ENCODE data around the gene LSS. TPM values are rescaled to one million over a fixed set of nuclear protein-coding genes. Genes with fewer than 3 reads are reported as not detected.
"Not testable (repeated sequence)": the region's sequence is repeated elsewhere in the genome, so short reads cannot be mapped to it uniquely, and the experiment has no call there.

The LSS gene
- polyA plus RNA-seq, 3 donors: 22.8 to 33.3 (median 29.7) TPM

DNA sequence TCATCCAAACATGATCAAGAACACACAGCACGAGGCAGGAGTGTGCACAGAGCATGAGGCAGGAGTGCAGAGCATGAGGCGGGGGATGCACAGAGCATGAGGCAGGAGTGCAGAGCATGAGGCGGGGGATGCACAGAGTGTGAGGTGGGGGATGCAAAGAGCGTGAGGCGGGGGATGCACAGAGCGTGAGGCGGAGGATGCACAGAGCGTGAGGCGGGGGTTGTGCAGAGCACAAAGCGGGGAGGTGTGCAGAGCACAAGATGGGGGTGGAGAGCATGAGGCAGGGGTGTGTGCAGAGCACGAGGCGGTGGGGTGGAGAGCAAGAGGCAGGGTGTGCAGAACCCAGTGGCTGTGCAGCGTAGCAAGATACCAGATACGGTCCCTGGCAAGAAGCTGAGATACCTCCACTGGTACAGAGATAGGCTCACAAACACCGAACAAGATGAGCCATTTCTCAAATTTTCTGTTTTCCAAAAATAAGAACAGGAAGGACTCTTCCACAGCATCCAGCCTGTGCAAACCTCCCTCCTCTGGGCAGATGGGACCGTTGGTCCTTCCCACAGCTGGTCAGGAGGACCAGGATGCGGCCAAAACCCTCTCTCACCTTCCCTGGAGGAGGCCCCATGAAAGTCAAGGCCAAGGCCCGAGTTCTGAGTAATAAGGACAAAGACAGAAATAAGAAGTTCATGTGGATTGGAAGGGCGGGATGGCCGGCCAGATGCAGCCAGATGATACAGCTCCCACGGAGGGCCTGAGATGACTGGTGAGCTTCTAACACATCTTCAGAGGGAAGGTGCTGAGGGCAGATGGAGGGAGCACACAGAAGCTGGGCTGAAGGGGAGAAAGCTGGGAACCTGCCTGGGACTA lies 56.3 kb downstream of the LSS start:
- DNase-seq (ENCODE audit: low read depth in 3 of 3, low spot score in 2 of 3): no peak

DNA sequence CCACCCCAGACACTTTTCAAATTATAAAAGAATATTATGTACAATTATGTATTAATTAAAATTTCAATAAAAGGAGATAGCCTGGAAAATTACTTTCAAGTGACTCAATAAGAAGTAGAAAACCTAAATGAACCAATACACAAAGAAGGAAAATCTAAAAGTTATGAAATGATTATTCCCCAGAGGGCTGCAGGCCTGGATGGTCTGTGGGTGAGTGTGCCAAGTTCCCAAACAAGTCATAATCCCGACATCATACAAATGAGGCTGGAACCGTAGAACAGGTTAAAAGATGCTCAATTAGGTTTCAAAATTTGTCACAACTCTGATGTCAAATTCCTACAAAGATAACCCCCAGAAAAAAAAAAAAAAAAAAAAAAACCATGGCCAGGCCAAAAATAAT lies 57.0 kb downstream of the LSS start:
- DNase-seq (ENCODE audit: low read depth in 3 of 3, low spot score in 2 of 3): no peak

DNA sequence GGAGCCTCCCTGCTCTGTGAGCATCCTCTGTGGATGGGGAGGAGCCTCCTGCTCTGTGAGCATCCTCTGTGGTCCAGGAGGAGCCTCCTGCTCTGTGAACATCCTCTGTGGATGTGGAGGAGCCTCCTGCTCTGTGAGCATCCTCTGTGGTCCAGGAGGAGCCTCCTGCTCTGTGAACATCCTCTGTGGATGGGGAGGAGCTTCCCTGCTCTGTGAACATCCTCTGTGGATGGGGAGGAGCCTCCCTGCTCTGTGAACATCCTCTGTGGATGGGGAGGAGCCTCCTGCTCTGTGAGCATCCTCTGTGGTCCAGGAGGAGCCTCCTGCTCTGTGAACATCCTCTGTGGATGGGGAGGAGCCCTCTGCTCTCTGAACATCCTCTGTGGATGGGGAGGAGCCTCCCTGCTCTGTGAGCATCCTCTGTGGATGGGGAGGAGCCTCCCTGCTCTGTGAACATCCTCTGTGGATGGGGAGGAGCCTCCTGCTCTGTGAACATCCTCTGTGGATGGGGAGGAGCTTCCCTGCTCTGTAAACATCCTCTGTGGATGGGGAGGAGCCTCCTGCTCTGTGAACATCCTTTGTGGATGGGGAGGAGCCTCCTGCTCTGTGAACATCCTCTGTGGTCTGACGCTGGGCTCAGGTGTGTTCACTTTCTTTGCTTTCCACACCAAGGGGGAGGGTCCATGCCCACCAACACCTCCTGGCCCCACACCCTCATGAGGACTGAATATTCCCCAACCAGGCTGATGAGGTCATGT lies 58.0 kb downstream of the LSS start:
- DNase-seq (ENCODE audit: low read depth in 3 of 3, low spot score in 2 of 3): not testable (repeated sequence)

DNA sequence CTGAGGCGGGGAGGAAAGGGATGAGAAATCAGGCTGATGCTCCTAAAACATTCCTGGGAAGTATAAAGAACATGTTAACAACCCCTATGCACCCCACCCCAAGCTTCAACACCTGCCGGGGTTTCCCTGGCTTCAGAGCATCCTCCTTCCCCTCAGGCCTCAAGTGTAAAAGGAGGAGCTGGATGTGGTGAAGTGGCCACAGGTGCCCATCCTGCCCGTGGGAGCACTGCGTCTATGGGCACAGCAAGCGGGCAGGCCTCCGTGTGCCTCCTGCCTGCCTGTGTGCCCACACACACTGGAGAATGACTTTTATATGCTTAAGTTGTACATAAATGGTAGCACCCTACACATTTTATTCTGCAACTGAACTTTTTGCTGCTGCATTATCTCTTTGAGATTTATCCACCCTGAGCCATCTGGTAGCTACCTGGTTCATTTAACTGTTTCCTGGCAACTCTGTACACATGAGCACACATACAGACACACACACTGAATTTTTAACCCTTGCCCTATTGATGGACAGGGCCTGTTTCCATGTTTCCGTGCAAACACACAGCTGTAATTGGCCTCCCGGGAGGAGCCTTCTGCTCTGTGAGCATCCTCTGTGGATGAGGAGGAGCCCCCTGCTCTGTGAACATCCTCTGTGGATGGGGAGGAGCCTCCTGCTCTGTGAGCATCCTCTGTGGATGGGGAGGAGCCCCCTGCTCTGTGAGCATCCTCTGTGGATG lies 59.8 kb downstream of the LSS start:
- no peak for DNase-seq (ENCODE audit: low read depth in 3 of 3, low spot score in 2 of 3)

DNA sequence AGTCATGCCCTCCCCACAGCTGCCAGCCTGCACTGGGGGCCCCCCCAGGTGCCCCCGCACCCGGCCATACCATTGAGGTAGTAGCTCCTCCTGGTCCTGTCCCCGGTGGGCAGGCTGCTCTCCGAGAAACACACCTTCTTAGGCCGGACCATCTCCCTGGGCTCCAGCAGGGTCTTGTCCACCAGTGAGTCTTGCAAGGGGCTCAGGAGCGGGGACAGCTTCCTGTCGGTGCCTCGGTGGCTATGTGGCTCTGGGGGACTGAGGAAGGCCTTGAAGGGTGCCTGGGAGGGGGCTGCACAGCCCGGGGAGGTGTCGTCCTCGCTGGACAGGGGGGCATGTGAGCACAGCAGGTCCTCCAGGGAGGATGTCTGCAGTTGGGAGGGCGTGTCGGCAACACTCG lies 60.3 kb downstream of the LSS start:
- no peak for DNase-seq (ENCODE audit: low read depth in 3 of 3, low spot score in 2 of 3)

DNA sequence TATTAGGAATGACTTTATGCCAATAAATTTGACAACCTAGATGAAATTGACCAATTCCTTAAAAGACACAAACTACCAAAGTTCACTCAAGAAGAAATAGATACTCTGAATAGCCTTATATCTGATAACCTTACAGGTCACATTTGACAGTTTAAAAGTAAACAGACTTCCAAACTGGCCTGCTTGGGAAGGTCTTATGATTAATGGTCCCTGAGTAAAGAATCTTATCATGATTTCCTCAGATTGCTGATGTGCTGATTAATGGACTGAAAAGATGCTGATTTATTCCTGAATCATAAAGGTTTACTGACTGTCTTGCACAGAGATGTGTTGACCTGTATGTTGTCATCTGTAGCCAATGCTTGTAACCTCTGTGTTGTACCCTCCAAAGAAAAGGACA lies 63.5 kb downstream of the LSS start:
- DNase-seq (ENCODE audit: low read depth in 3 of 3, low spot score in 2 of 3): no peak

DNA sequence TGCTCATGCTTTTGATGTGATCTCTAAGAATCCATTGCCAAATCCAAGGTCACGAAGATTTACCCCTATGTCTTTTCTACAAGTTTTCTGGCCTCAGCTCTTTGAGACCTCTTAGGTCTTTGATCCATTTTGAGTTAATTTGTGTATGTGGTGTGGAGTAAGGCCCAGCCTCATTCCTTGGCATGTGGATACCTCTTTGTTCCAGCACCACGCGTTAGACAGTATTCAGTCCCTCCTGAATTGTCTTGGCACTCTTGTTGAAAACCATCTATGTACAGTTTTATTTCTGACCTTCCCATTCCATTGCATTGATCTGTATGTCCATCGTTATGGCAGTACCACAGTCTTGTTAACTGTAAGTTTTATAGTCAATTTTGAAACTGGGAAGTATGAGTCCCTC lies 65.2 kb downstream of the LSS start:
- DNase-seq (ENCODE audit: low read depth in 3 of 3, low spot score in 2 of 3): no peak

DNA sequence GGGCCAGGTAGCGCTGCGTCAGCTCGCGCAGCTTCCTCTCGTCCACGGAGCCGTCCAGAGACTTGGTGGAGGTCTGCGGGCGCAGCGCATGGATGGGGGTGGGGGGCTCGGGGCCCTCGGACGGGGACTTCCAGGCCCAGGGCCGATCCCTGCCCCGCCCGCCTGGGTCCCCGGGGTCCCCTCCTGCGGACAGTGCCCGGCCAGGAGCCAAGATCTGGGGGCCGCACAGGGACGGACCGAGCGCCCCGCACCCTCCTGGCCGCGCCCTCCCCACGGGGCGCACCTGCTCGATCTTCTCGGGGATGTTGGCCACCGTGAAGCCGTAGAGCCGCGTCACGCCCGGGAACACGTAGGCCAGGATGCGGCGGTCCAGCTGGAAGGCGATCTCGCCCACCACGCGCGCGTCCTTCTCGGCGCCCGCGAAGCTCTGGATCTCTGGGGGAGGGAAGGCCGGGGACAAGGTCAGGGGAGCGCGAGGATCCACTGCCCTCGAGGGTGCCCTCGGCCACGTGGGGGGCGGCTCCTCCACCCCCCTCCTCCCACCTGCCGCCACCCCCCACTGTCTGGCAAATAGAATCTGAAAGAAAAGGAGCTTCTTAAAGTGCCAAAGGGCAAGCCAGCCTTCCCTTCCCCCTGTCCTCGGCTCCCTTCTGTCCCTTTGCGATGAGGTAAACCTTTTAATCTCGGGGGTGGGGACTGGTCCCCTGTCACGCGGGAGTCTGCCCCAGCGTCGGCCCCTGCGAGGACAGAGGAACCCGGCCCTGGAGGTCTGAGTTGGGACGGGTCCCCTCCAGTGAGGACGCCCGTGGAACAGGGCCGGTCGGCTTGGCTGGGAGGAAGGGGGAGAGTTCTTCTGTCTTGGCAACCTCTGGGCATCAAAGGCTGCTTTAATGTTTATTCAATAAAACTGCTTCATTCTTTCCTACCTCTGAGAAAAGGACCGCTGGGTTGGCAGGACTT lies 66.7 kb downstream of the LSS start:
- DNase-seq (ENCODE audit: low read depth in 3 of 3, low spot score in 2 of 3): no peak

DNA sequence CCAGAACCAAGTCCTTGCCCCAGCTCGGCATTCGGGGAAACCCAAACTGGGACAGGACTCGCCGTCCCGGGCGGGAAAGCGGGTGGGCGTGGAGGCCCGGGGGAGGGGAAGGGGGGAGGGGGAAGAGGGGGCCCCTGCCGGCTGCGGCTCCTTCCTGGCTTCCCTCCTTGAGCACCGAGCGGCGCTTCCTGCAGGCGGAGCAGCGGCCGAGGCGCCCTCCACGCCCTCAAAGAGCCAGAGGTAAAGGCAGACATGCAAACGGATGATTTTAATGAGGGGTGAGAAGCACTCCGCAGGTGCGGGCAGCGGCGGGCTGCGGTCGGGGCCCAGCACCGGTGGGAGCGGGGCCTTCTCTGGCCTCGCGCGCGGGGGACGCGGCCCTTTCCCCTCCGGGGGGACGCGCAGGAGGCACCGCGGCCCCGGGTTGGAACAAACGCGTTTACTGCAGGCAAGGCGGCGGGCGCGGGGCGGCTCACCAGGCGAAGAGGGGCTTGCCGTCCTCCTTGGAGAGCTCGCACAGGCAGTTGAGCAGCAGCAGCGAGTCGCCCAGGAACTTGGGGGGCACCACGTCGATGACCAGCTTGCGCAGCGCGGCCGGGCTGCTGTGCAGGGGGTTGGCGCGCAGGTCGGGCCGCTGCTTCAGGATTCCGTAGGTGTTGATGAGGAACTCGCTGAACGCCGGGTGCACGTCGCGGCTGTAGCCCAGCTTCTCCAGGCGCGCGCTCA lies 67.5 kb downstream of the LSS start:
- DNase-seq (ENCODE audit: low read depth in 3 of 3, low spot score in 2 of 3): no peak

DNA sequence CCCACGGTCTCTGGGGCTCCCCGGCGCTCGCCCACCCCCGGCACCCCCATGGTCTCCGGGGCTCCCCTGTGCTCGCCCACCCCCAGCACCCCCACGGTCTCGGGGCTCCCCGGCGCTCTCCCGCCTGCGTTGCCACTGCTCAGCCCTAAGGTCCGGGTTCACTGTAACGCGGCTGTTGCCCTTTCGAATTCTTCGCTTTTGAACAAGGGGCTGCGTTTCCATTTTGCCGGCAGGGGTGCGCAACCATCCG lies 68.0 kb downstream of the LSS start:
- no peak for DNase-seq (ENCODE audit: low read depth in 3 of 3, low spot score in 2 of 3)

DNA sequence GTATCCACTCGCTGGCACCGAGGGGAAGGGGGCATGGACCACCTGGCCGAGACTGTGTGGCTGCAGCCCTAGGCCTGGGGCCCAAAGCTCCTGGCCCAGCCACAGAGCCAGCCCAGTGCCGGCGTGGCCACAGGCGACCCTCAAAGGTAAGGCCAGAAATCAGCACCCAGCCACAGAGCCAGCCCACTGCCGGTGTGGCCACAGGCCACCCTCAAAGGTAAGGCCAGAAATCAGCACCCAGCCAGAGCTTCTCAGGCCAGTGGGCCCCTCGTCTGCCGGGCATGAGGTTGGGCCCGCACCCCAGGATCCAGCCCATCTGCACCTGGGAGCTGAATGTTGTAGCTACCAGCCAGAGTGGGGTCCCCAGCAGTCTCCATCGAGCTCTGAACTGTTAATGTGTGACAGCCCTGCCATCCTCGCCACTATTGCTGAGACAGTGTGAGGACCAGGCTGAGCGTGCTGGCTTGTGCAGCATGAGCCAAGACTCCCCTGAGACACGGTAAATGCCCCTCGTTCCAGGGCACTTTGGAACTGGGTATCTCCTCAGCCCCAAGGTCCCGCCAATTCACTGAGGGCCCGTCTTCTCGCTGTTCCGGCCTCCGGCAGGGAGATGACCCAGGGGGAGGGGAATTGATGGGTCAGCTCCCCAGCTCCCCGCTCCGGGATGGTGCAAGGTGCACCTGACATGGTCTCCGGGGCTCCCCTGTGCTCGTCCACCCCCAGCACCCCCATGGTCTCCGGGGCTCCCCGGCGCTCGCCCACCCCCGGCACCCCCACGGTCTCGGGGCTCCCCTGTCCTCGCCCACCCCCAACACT lies 68.5 kb downstream of the LSS start:
- DNase-seq (ENCODE audit: low read depth in 3 of 3, low spot score in 2 of 3): no peak

DNA sequence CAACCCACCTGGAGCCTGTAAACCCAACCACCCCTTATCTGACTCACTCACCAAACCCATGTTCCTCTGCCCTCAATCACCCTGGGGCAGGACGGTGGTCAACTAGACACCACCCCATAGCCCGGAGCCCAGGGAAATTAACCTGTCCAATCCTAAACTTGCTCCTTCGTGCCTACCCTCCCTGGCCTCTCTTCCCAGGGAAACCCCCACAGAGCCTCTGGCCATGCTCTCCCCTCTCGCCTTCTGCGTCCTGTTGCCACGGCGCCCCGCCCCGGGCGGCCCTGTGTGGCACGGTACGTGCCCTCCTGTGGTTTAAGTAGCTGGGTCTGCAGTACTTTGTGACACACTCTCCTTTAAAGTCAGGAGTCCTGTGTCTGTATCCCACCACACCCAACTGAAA lies 69.2 kb downstream of the LSS start:
- no peak for DNase-seq (ENCODE audit: low read depth in 3 of 3, low spot score in 2 of 3)

DNA sequence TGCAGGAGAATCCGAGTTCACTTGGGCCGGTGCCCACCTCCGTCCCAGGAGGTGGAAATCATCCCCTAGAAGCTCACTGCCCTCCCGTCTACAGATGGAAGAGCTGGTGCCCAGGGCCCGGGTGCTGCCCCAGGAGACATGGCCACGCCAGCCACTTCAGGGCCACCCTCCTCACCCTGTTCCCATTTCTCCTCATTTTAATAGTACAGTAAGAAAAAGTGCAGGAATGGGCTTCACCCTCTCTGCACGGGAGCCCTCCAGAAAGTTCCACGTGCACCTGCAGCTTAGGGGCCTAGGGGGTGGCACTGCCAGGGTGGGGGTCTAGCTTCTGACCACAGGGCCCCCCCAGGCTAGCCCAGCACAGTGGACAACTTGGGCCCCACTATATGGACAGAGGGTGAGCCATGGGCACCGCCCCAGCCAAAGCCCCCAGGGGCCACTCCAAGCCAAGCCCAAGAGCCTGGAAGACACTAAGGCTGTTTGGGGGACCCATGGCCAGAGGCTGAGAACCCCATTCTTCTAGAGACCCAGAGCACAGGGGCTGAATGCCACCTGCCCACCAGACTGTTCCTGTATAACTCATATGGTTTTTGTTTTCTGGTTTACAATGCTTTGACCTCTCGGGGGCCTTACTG lies 69.8 kb downstream of the LSS start:
- no peak for DNase-seq (ENCODE audit: low read depth in 3 of 3, low spot score in 2 of 3)

DNA sequence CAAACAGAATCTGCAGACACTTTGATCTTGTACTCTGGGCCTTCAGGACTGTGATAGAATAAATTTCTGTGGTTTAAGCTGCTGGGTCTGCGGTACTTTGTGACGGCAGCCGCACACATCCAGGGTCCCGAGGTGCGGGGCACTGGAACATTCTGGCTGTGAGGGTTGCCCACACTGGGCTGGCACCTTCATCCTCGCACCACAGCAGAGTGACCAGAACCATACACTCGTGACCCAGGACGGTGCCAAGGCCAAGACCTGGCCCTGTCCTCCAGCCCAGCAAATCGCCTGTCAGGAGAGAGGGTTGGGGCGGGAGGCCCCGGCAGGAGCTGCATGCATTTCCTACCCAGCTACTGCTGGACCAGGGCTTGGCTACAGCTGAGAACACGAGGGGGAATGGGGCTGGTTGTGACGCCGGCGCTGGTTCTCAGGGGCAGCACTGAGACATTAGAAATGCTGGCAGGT lies 70.6 kb downstream of the LSS start:
- no peak for DNase-seq (ENCODE audit: low read depth in 3 of 3, low spot score in 2 of 3)

DNA sequence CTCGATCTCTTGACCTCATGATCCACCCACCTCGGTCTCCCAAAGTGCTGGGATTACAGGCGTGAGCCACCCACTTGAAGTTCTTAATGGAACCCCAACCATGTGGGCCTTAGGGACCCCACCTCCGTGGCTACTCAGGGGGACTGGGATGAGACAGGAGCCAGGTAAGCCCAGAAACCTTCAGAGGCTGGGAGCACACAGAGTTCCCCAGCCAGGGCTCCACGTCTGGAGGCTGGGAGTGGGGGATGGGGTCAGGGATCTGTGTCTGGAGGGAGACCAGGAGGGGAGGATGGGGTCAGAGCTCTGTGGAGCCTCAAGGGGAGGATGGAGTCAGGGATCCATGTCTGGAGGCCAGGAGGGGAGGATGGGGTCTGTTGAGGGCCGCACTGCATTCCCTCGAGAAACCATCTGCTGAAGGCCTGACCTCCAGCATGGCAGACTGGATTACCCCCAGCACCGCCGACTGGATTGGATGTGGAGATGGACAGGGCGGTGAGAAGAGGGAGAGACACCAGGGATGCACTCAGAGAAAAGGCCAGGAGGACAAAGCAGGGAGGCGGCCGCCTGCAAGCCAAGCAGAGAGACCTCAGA lies 71.1 kb downstream of the LSS start:
- DNase-seq (ENCODE audit: low read depth in 3 of 3, low spot score in 2 of 3): no peak

DNA sequence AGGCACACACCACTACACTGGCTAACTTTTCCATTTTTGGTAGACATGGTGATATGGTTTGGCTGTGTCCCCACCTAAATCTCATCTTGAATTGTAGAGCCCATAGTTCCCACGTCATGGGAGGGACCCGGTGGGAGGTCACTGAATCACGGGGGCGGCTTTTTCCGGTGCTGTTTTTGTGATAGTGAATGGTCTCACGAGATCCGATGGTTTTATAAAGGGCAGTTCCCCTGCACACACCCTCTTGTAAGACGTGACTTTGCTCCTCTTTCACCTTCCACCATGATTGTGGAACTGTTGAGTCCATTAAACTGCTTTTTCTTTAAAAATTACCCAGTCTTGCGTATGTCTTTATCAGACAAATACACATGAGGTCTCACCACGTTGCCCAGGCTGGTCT lies 71.9 kb downstream of the LSS start:
- DNase-seq (ENCODE audit: low read depth in 3 of 3, low spot score in 2 of 3): no peak

DNA sequence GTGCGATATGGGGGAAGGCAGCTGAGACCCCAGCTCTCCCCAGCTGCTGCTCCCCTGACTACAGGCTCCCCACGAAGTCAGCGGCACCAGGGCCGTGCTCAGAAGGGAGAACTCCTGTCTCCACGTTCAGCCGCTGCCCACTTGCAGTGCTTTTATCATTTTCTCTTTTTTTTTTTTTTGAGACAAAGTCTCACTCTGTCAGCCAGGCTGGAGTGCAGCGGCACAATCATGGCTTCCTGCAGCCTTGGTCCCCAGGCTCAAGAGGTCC lies 72.3 kb downstream of the LSS start:
- no peak for DNase-seq (ENCODE audit: low read depth in 3 of 3, low spot score in 2 of 3)

Data from right renal cortex interstitium (tissue), 3 donors.